ENCODE results near the gene CLTRN.

Gene CLTRN

DNA sequence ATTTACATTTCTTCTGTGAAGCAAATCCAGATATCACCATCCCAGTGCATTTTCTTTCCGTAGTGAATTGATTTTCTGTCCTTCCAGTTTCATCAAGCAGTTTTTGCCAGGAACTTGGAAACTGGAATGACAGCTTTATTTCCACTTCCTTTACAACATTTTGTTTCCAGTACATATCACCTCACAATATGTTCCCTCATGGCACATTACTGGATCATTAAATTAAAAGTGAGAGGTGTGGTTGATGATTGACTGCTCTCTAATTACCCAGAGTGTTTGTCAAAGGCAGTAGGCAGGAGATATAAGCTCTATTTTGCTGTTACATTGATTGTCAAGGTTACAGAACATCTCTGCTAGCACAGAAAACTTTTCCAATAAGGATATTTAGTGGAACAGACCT, 41.6 kb downstream of the CLTRN start:
- Histone ChIP-seq H4K12ac (ENCODE audit: low read depth, low read length) (no peak overlapping the region), H2BK120ac (ENCODE audit: insufficient read depth, low read length, poor library complexity) (no peak overlapping the region), H3K9me3 (ENCODE audit: insufficient read depth, low read depth, low read length) (no peaks in the 10 kb centered on the region)

DNA sequence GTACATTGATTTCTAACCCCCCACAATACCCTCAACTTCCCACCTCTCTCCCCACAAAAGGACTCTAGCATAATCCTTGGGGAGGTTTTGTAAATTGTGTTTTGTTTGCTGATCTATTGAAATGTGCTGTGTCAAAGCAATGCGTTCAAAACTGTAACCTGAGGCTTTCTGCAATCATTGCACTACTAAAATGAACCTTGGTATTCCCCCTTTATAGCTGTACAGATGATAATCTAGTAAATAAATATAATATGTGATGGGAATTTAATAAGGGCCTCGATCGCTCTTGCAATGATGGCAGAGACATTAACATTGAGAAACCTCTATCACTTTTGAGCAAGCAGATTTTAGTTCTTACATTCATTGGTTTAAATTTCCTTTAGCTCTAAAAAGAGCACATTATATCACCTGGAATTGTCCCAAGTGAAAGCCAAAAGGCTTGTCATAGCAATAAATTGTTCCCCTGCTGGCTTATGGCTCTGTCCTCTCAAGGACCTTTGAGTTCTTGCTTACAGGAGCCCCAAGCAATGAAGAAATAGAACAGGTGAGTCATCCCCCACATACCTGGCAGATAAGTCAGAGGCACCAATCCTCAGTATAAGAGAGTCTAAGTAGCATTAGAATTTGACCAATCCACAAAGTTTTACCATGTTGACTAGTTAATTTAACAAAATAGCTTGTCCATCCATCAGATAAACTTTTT, 45.4 kb downstream of the CLTRN start:
- Histone ChIP-seq H3K14ac (ENCODE audit: low read length) (no peak overlapping the region), H4K8ac (ENCODE audit: low read depth, low read length) (no peak overlapping the region), H3K4ac (ENCODE audit: low read depth, low read length) (no peak overlapping the region), H4K12ac (ENCODE audit: low read depth, low read length) (no peak overlapping the region), H3K18ac (ENCODE audit: low read length) (no peak overlapping the region), H3K9ac (ENCODE audit: low read length) (no peak overlapping the region), H3K27ac (ENCODE audit: low read depth, low read length) (no peak overlapping the region), H3K23ac (ENCODE audit: low read length) (no peak overlapping the region), H3K79me2 (ENCODE audit: control insufficient read depth, insufficient read depth, low read length, poor library complexity) (no peaks in the 10 kb centered on the region), H3K27me3 (ENCODE audit: insufficient read depth, low read length) (no peaks in the 10 kb centered on the region), H2BK5ac (ENCODE audit: low read depth, low read length, poor library complexity) (no peak overlapping the region), H2BK12ac (ENCODE audit: low read length) (no peak overlapping the region), H3K4me2 (ENCODE audit: low read length) (no peak overlapping the region), H4K91ac (ENCODE audit: low read depth, low read length) (no peak overlapping the region), H2AFZ (ENCODE audit: insufficient read depth, low read length, poor library complexity) (no peak overlapping the region), H2AK5ac (ENCODE audit: low read length) (no peak overlapping the region), H3K9me3 (ENCODE audit: insufficient read depth, low read depth, low read length) (no peaks in the 10 kb centered on the region), H3K4me3 (ENCODE audit: low read depth, low read length) (no peak overlapping the region), H3K79me1 (ENCODE audit: low read length) (no peaks in the 10 kb centered on the region), H3K36me3 (ENCODE audit: control insufficient read depth in 1 of 2, insufficient read depth in 2 of 2, low read length in 2 of 2) (no peaks in the 10 kb centered on the region), H3K4me1 (ENCODE audit: control insufficient read depth in 1 of 2, insufficient read depth in 2 of 2, low read length in 2 of 2) (no peaks in the 10 kb centered on the region), H2BK120ac (ENCODE audit: insufficient read depth, low read length, poor library complexity) (no peak overlapping the region)
- DNase-seq = peak; percentile 62 to 77
- no CpG with 5 or more reads among the region's 3 CpGs for WGBS (ENCODE audit: extremely low coverage, insufficient coverage, insufficient read length)

More for the DNA sequence above, 41.6 kb downstream of the CLTRN start:
- Histone ChIP-seq H3K79me2 (ENCODE audit: control insufficient read depth, insufficient read depth, low read length, poor library complexity) (no peaks in the 10 kb centered on the region), H3K14ac (ENCODE audit: low read length) (no peak overlapping the region), H3K18ac (ENCODE audit: low read length) (no peak overlapping the region), H4K8ac (ENCODE audit: low read depth, low read length) (no peak overlapping the region), H3K4me2 (ENCODE audit: low read length) (no peak overlapping the region), H2BK5ac (ENCODE audit: low read depth, low read length, poor library complexity) (no peak overlapping the region), H2BK12ac (ENCODE audit: low read length) (no peak overlapping the region), H3K36me3 (ENCODE audit: control insufficient read depth in 1 of 2, insufficient read depth in 2 of 2, low read length in 2 of 2) (no peaks in the 10 kb centered on the region), H2AK5ac (ENCODE audit: low read length) (no peak overlapping the region), H3K27ac (ENCODE audit: low read depth, low read length) (no peak overlapping the region), H3K4me3 (ENCODE audit: low read depth, low read length) (no peak overlapping the region), H3K27me3 (ENCODE audit: insufficient read depth, low read length) (no peaks in the 10 kb centered on the region), H3K79me1 (ENCODE audit: low read length) (no peaks in the 10 kb centered on the region), H3K9ac (ENCODE audit: low read length) (no peak overlapping the region), H3K4me1 (ENCODE audit: control insufficient read depth in 1 of 2, insufficient read depth in 2 of 2, low read length in 2 of 2) (no peaks in the 10 kb centered on the region), H4K91ac (ENCODE audit: low read depth, low read length) (no peak overlapping the region), H3K4ac (ENCODE audit: low read depth, low read length) (no peak overlapping the region), H3K23ac (ENCODE audit: low read length) (no peak overlapping the region), H2AFZ (ENCODE audit: insufficient read depth, low read length, poor library complexity) (no peak overlapping the region)
- no peak for DNase-seq
- no CpG with 5 or more reads among the region's 1 CpG for WGBS (ENCODE audit: extremely low coverage, insufficient coverage, insufficient read length)

DNA sequence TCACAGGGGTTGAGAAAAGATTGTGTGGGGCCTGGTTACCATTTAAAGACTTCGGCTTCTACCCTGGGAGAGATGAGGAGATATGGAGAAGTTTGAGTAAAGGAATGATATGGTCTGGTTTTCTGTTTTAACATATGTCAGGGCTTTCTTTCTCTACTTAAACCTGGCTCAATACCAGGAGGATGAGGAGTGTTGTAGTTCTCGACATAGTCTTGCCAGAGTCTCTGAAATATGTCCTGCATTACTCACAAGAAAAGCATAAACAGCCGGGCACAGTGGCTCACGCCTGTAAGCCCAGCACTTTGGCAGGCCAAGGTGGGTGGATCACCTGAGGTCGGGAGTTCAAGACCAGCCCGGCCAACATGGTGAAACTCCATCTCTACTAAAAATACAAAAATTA, 47.5 kb downstream of the CLTRN start:
- H2BK120ac ChIP-seq (ENCODE audit: insufficient read depth, low read length, poor library complexity) = no peak overlapping the region
- no CpG with 5 or more reads among the region's 6 CpGs for WGBS (ENCODE audit: extremely low coverage, insufficient coverage, insufficient read length)
- H4K91ac ChIP-seq (ENCODE audit: low read depth, low read length) = no peak overlapping the region
- H3K4me3 ChIP-seq (ENCODE audit: low read depth, low read length) = no peak overlapping the region
- no peak overlapping the region for H4K8ac ChIP-seq (ENCODE audit: low read depth, low read length)
- no peaks in the 10 kb centered on the region for H3K9me3 ChIP-seq (ENCODE audit: insufficient read depth, low read depth, low read length)
- no peak overlapping the region for H3K4me2 ChIP-seq (ENCODE audit: low read length)
- no peaks in the 10 kb centered on the region for H3K27me3 ChIP-seq (ENCODE audit: insufficient read depth, low read length)
- H3K14ac ChIP-seq (ENCODE audit: low read length) = no peak overlapping the region
- no peaks in the 10 kb centered on the region for H3K79me2 ChIP-seq (ENCODE audit: control insufficient read depth, insufficient read depth, low read length, poor library complexity)
- no peak overlapping the region for H3K4ac ChIP-seq (ENCODE audit: low read depth, low read length)
- no peaks in the 10 kb centered on the region for H3K36me3 ChIP-seq (ENCODE audit: control insufficient read depth in 1 of 2, insufficient read depth in 2 of 2, low read length in 2 of 2)
- H3K23ac ChIP-seq (ENCODE audit: low read length) = no peak overlapping the region
- H3K27ac ChIP-seq (ENCODE audit: low read depth, low read length) = no peak overlapping the region
- DNase-seq = peak; percentile 7 to 38
- H4K12ac ChIP-seq (ENCODE audit: low read depth, low read length) = no peak overlapping the region
- no peak overlapping the region for H3K9ac ChIP-seq (ENCODE audit: low read length)
- no peaks in the 10 kb centered on the region for H3K4me1 ChIP-seq (ENCODE audit: control insufficient read depth in 1 of 2, insufficient read depth in 2 of 2, low read length in 2 of 2)
- H2BK12ac ChIP-seq (ENCODE audit: low read length) = no peak overlapping the region
- H2BK5ac ChIP-seq (ENCODE audit: low read depth, low read length, poor library complexity) = no peak overlapping the region
- H3K79me1 ChIP-seq (ENCODE audit: low read length) = no peaks in the 10 kb centered on the region
- H2AFZ ChIP-seq (ENCODE audit: insufficient read depth, low read length, poor library complexity) = no peak overlapping the region
- no peak overlapping the region for H3K18ac ChIP-seq (ENCODE audit: low read length)
- H2AK5ac ChIP-seq (ENCODE audit: low read length) = no peak overlapping the region

DNA sequence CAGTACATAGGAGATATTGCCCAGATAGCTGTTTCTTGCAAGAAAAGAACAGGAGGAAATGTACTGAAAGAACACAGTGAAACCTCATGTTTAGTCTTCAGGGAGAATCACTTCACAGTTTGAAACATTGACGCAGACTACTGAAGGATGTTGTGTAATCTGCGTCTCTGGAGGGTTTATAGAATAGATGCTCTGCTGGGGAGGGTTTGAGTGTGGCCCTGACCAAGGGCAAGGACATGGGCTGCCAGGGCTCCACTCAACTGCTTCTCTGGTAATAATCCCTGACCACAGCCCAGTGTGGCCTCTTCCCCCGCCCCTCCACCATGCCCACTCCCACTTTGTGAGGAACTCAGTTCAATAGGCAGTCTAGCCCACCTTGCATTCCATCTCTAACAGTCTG, 48.1 kb downstream of the CLTRN start:
- H3K27me3 ChIP-seq (ENCODE audit: insufficient read depth, low read length) = no peaks in the 10 kb centered on the region
- no peak overlapping the region for H3K9ac ChIP-seq (ENCODE audit: low read length)
- no peak for DNase-seq
- H3K18ac ChIP-seq (ENCODE audit: low read length) = no peak overlapping the region
- H3K4me2 ChIP-seq (ENCODE audit: low read length) = no peak overlapping the region
- H3K27ac ChIP-seq (ENCODE audit: low read depth, low read length) = no peak overlapping the region
- no peaks in the 10 kb centered on the region for H3K79me2 ChIP-seq (ENCODE audit: control insufficient read depth, insufficient read depth, low read length, poor library complexity)
- H3K23ac ChIP-seq (ENCODE audit: low read length) = no peak overlapping the region
- no peaks in the 10 kb centered on the region for H3K4me1 ChIP-seq (ENCODE audit: control insufficient read depth in 1 of 2, insufficient read depth in 2 of 2, low read length in 2 of 2)
- no peak overlapping the region for H2BK5ac ChIP-seq (ENCODE audit: low read depth, low read length, poor library complexity)
- no peaks in the 10 kb centered on the region for H3K36me3 ChIP-seq (ENCODE audit: control insufficient read depth in 1 of 2, insufficient read depth in 2 of 2, low read length in 2 of 2)
- H3K14ac ChIP-seq (ENCODE audit: low read length) = no peak overlapping the region
- no peak overlapping the region for H4K8ac ChIP-seq (ENCODE audit: low read depth, low read length)
- no peak overlapping the region for H4K12ac ChIP-seq (ENCODE audit: low read depth, low read length)
- no peaks in the 10 kb centered on the region for H3K9me3 ChIP-seq (ENCODE audit: insufficient read depth, low read depth, low read length)
- no peak overlapping the region for H2BK12ac ChIP-seq (ENCODE audit: low read length)
- no peak overlapping the region for H3K4me3 ChIP-seq (ENCODE audit: low read depth, low read length)
- H4K91ac ChIP-seq (ENCODE audit: low read depth, low read length) = no peak overlapping the region
- no peak overlapping the region for H2BK120ac ChIP-seq (ENCODE audit: insufficient read depth, low read length, poor library complexity)
- no peak overlapping the region for H2AFZ ChIP-seq (ENCODE audit: insufficient read depth, low read length, poor library complexity)
- H3K79me1 ChIP-seq (ENCODE audit: low read length) = no peaks in the 10 kb centered on the region
- WGBS (ENCODE audit: extremely low coverage, insufficient coverage, insufficient read length) = no CpG with 5 or more reads among the region's 3 CpGs
- H2AK5ac ChIP-seq (ENCODE audit: low read length) = no peak overlapping the region
- no peak overlapping the region for H3K4ac ChIP-seq (ENCODE audit: low read depth, low read length)

Measured in trophoblast cell (in vitro differentiated cells and primary cell).